SU-DHL-6 (cell line): ENCODE data around the gene NPPA.

ENCODE experiments used
- CTCF ChIP-seq: fragments of 200-600 bp; sonication (generic); IDR thresholded peaks from one replicate; pipeline ENCODE4 v1.5.1; 2017; ENCODE audit warnings: antibody characterized with exemption, mild to moderate bottlenecking, low read length, moderate library complexity; ENCODE audit not compliant: insufficient read depth, poor library complexity, severe bottlenecking
- EZH2phosphoT487 ChIP-seq: fragments of 200-600 bp; sonication (generic), shearing (Covaris generic); conservative IDR thresholded peaks from 2 replicates; pipeline ENCODE4 v1.6.1; 2018; ENCODE audit warnings: mild to moderate bottlenecking, antibody characterized with exemption, low read length, moderate library complexity, mixed read lengths

DNA sequence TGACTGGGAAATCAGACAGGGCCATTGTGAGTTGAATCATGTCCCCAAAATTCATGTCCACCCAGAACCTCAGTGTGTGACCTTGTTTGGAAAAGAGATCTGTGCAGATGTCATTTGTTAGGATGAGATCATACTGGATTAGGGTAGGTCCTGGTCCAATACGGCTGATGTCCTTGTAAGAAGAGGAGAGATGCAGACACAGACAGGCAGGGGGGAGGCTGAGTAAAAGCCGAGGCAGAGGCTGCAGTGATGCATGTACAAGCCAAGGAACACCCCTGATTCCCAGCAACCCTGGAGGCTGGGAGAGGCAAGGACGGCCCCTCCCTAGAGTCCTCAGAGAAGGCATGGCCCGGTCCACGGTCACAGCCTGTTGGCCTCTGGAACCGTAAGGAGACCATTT is 27.0 kb upstream of the NPPA start:
- no peak for TF ChIP-seq CTCF
- TF ChIP-seq EZH2phosphoT487 = no peak
